ENCODE measurements around the gene RAB43. TPM values are rescaled to one million over a fixed set of nuclear protein-coding genes. Genes with fewer than 3 reads are reported as not detected.
"Not testable (repeated sequence)": the region's sequence is repeated elsewhere in the genome, so short reads cannot be mapped to it uniquely, and the experiment has no call there.

The RAB43 gene
- total RNA-seq, 4 donors from 2014 or later: 9.1 to 18.7 (median 11.3) TPM

DNA sequence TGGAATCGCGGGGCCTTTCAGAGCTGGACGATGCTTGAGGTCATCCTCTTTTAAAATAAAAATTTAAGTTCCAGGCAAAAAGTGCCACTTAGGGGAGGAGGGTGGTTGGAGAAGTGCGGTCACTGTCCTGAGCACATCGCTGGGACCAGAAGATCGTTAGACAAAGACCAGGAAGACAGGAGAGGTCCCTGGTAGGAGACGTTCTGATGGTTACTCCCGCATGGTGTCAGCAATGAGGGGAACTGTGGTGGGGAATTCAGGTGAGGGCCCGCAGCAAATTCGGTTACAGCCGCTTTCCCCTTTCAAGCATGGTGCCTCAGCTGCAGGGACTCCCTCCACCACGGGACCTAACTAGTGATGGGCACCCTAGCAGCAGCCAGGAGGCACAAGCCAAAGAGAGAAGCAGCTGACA lies 40.3 kb upstream of the RAB43 start:
- no peak for TF ChIP-seq POLR2A (IDR thresholded peaks at IDR 0.05)
- TF ChIP-seq, protein P1, sequence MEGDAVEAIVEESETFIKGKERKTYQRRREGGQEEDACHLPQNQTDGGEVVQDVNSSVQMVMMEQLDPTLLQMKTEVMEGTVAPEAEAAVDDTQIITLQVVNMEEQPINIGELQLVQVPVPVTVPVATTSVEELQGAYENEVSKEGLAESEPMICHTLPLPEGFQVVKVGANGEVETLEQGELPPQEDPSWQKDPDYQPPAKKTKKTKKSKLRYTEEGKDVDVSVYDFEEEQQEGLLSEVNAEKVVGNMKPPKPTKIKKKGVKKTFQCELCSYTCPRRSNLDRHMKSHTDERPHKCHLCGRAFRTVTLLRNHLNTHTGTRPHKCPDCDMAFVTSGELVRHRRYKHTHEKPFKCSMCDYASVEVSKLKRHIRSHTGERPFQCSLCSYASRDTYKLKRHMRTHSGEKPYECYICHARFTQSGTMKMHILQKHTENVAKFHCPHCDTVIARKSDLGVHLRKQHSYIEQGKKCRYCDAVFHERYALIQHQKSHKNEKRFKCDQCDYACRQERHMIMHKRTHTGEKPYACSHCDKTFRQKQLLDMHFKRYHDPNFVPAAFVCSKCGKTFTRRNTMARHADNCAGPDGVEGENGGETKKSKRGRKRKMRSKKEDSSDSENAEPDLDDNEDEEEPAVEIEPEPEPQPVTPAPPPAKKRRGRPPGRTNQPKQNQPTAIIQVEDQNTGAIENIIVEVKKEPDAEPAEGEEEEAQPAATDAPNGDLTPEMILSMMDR (IDR thresholded peaks at IDR 0.05): peak in 1 of 6 experiments; percentile 5
- DNase-seq: peak in 1 of 3 donors; percentile 52
- H3K4me1 ChIP-seq: peaks cover 3 to 15% (median 7%) of the 10 kb centered on the region in 4 donors

DNA sequence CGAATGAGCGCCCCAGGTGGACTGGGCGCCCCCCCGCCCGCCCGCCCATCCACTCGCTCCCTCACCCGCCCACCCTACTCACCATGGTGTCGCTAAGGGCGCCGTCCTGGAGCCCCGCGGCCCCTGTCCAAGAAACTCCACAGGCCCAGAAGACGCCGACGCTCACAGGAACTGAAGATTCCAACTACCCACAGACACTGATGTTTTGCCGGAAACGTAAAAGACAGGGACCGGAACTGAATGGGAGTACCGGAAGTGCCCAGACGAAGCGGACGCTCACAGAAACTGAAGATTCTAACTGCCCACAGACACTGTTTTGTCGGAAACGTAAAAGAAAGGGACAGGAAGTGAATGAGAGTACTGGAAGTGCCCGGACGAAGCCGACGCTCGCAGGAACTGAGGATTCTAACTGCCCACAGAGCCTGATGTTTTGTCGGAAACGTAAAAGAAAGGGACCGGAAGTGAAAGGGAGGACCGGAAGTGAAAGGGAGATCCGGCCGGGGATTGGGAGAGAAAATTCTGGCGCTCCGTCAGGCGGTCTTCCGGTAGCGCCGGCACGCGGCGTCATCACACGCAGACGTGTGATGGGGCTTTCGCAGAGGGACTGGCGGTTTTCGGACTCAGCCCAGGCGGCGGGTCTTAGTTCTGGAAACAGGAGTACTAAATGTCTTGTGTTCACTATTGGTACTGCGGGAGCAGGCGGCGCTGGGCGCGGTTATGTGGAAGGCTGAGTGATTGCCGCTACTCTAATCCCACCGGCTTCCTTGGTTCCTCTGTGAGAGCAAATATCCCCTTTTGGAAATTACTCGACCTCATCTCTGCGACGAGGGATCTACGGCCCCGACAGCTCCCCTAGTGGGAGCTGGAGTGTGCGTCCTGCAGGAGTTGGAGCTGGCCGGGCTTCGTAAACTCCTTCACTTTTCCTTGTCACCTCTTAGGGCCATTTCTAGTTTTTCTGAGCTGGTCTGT lies 39.6 kb upstream of the RAB43 start, which contains the start of gene ISY1:
TSS of gene ISY1 (minus strand) at position 173 of the 969 bp plus-strand sequence. CDS start at position 85, 88 bp downstream.
- TF ChIP-seq, protein P1 (IDR thresholded peaks at IDR 0.05): peak; percentile 62 to 72 (median 67)
- peak; percentile 51 to 71 for TF ChIP-seq POLR2A (IDR thresholded peaks at IDR 0.05)
- Histone ChIP-seq H3K4me1 (peaks cover 3 to 15% (median 7%) of the 10 kb centered on the region in 4 donors), H3K9me3 (no peaks in the 10 kb centered on the region), H3K27ac (peak within 1 kb of the TSS; percentile 79 to 94 (median 91)), H3K36me3 (peaks cover 0 to 38% (median 0%) of the 10 kb centered on the region in 3 donors), H3K27me3 (no peaks in the 10 kb centered on the region), H3K4me3 (peak within 1 kb of the TSS; percentile 53 to 89 (median 66))
- DNase-seq: peak; percentile 80 to 94 (median 88)

More for the DNA sequence above, 40.3 kb upstream of the RAB43 start:
- Histone ChIP-seq H3K27ac (peak overlapping the region; percentile 79 to 94 (median 91)), H3K4me3 (peak overlapping the region; percentile 53 to 89 (median 66)), H3K27me3 (no peaks in the 10 kb centered on the region), H3K9me3 (no peaks in the 10 kb centered on the region), H3K36me3 (peaks cover 0 to 38% (median 0%) of the 10 kb centered on the region in 3 donors)

DNA sequence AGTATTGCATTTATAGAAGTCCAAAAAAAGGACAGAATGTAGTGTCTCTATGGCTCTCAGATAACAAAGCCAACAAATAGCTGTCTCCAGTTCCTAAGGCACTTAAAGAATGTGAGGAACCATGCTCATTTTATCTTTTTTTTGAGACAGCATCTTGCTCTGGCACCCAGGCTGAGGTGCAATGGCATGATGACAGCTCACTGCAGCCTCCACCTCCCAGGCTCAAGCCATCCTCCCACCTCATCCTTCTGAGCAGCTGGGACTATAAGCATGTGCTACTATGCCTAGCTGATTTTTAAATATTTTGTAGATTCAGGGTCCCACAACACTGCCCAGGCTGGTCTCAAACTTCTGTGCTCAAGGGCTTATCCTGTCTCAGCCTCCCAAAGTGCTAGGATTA lies 23.2 kb upstream of the RAB43 start:
- H3K27me3 ChIP-seq: no peaks in the 10 kb centered on the region
- TF ChIP-seq, protein P1 (IDR thresholded peaks at IDR 0.05): no peak
- TF ChIP-seq POLR2A (IDR thresholded peaks at IDR 0.05): no peak
- no peaks in the 10 kb centered on the region for H3K9me3 ChIP-seq
- peaks cover 0 to 70% (median 0%) of the 10 kb centered on the region in 3 donors for H3K36me3 ChIP-seq
- H3K27ac ChIP-seq: no peak overlapping the region
- DNase-seq: no peak
- no peak overlapping the region for H3K4me3 ChIP-seq
- no peaks in the 10 kb centered on the region for H3K4me1 ChIP-seq

DNA sequence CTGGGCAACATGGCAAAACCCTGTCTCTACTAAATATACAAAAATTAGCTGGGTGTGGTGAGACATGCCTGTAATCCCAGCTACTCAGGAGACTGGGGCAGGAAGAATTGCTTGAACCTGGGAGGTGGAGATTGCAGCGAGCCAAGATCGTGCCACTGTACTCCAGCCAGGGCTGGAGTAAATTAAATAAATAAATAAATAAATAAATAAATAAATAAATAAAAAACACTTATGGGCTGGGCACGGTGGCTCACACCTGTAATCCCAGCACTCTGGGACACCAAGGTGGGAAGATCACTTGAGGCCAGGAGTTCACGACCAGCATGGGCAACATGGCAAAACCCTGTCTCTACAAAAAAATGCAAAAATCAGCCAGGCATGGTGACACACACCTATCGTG lies 19.4 kb upstream of the RAB43 start:
- not testable (repeated sequence) for H3K27me3 ChIP-seq, H3K4me3 ChIP-seq, H3K27ac ChIP-seq, H3K4me1 ChIP-seq, DNase-seq, H3K9me3 ChIP-seq
- peaks cover 0 to 94% (median 0%) of the 10 kb centered on the region in 3 donors for H3K36me3 ChIP-seq

DNA sequence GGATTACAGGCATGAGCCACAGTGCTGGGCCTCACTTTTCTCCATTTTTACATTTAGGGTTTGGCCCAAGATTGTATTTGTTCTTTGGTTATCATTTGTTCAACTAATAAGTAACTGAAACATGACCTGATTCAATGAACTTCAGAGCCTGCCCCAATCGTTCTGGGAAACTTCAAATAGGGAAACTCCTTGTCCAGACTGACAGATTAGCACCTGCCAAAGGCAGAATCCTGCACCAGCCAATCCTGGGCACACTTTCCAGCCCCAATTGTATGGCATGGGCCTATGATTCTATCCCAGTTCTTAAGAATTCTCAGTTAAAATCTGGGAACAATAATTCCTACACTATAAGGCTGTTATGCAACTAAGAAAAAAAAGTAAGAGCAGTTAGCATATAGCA lies 18.3 kb upstream of the RAB43 start:
- H3K4me1 ChIP-seq: no peaks in the 10 kb centered on the region
- no peaks in the 10 kb centered on the region for H3K9me3 ChIP-seq
- no peak overlapping the region for H3K27ac ChIP-seq
- peaks cover 0 to 95% (median 0%) of the 10 kb centered on the region in 3 donors for H3K36me3 ChIP-seq
- no peak overlapping the region for H3K4me3 ChIP-seq
- DNase-seq: no peak
- TF ChIP-seq POLR2A (IDR thresholded peaks at IDR 0.05): no peak
- TF ChIP-seq, protein P1 (IDR thresholded peaks at IDR 0.05): no peak
- H3K27me3 ChIP-seq: no peaks in the 10 kb centered on the region

DNA sequence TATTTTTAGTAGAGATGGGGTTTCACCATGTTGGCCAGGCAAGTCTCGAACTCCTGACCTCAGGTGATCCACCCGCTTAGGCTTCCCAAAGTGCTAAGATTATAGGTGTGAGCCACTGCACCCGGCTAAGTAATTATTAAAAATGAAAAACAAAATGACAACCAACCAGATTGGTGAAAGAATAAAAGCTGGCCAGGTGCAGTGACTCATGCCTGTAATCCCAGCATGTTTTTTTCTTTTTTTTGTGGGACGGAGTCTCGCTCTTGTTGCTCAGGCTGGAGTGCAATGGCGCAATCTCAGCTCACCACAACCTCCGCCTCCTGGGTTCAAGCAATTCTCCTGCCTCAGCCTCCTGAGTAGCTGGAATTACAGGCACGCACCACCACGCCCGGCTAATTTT lies 14.7 kb upstream of the RAB43 start:
- H3K27me3 ChIP-seq, DNase-seq, H3K9me3 ChIP-seq, H3K4me3 ChIP-seq, H3K4me1 ChIP-seq, H3K27ac ChIP-seq: not testable (repeated sequence)
- peaks cover 0 to 98% (median 0%) of the 10 kb centered on the region in 3 donors for H3K36me3 ChIP-seq
